Measurements from ENCODE around the gene DAPK1.

The DAPK1 gene

GRCh38 chr9:87505869-87506678 is 8.4 kb downstream of the DAPK1 start:
- H3K9me3 ChIP-seq (replicated peaks; ENCODE audit: insufficient read depth, low read length) = no peaks in the 10 kb centered on the region
- H3K36me3 ChIP-seq (replicated peaks; ENCODE audit: insufficient read depth, low read length) = peaks cover 5% of the 10 kb centered on the region; the same call in 1 of the 2 replicates
- no peak for TF ChIP-seq CTCF (IDR thresholded peaks at IDR 0.05; ENCODE audit: low read length)
- TF ChIP-seq EZH2phosphoT487 (IDR thresholded peaks at IDR 0.05; ENCODE audit: low read length) = no peak
- TF ChIP-seq EZH2 (optimal IDR thresholded peaks at IDR 0.05; ENCODE audit: low read depth, low read length) = no peak
- no peaks in the 10 kb centered on the region for H3K9me2 ChIP-seq (replicated peaks; ENCODE audit: insufficient read depth, low read length)
- no peak overlapping the region for H3K4me3 ChIP-seq (ENCODE audit: low read length)
- H3K4me1 ChIP-seq (ENCODE audit: low read length) = no peaks in the 10 kb centered on the region
- no peaks in the 10 kb centered on the region for H4K20me1 ChIP-seq (ENCODE audit: insufficient read depth, low read length)
- H3K79me2 ChIP-seq (ENCODE audit: low read length) = peaks cover 53% of the 10 kb centered on the region
- H3K9ac ChIP-seq (ENCODE audit: low read length) = no peak overlapping the region
- no peak overlapping the region for H2AFZ ChIP-seq (ENCODE audit: low read length)
- H3K27me3 ChIP-seq (replicated peaks; ENCODE audit: insufficient read depth, low read length) = no peaks in the 10 kb centered on the region
- no peak overlapping the region for H3K4me2 ChIP-seq (ENCODE audit: low read depth, low read length)
- no peak overlapping the region for H3K27ac ChIP-seq (ENCODE audit: low read length)
- DNase-seq = no peak
- H3F3A ChIP-seq (ENCODE audit: insufficient read depth, low read length) = no peaks in the 10 kb centered on the region

- DNase-seq = no peak
- no peaks in the 10 kb centered on the region for H3K4me1 ChIP-seq (ENCODE audit: low read length)
- no peaks in the 10 kb centered on the region for H4K20me1 ChIP-seq (ENCODE audit: insufficient read depth, low read length)
- H3K36me3 ChIP-seq (replicated peaks; ENCODE audit: insufficient read depth, low read length) = peaks cover 5% of the 10 kb centered on the region; the same call in 1 of the 2 replicates
- H3F3A ChIP-seq (ENCODE audit: insufficient read depth, low read length) = no peaks in the 10 kb centered on the region
- no peaks in the 10 kb centered on the region for H3K27me3 ChIP-seq (replicated peaks; ENCODE audit: insufficient read depth, low read length)
- H3K9me2 ChIP-seq (replicated peaks; ENCODE audit: insufficient read depth, low read length) = no peaks in the 10 kb centered on the region
- no peaks in the 10 kb centered on the region for H3K9me3 ChIP-seq (replicated peaks; ENCODE audit: insufficient read depth, low read length)
- H3K79me2 ChIP-seq (ENCODE audit: low read length) = peaks cover 40% of the 10 kb centered on the region
- no peak for TF ChIP-seq CTCF (IDR thresholded peaks at IDR 0.05; ENCODE audit: low read length)
- TF ChIP-seq EZH2 (optimal IDR thresholded peaks at IDR 0.05; ENCODE audit: low read depth, low read length) = no peak
- no peak for TF ChIP-seq EZH2phosphoT487 (IDR thresholded peaks at IDR 0.05; ENCODE audit: low read length)
- H3K4me2 ChIP-seq (ENCODE audit: low read depth, low read length) = no peak overlapping the region
- no peak overlapping the region for H3K4me3 ChIP-seq (ENCODE audit: low read length)
- no peak overlapping the region for H3K27ac ChIP-seq (ENCODE audit: low read length)
- no peak overlapping the region for H2AFZ ChIP-seq (ENCODE audit: low read length)
- no peak overlapping the region for H3K9ac ChIP-seq (ENCODE audit: low read length)
Measured at GRCh38 chr9:87507576-87507975, 9.9 kb downstream of the DAPK1 start.

GRCh38 chr9:87510252-87510683 is 12.6 kb downstream of the DAPK1 start:
- Histone ChIP-seq H2AFZ (ENCODE audit: low read length) (no peak overlapping the region), H3K9me2 (replicated peaks; ENCODE audit: insufficient read depth, low read length) (no peaks in the 10 kb centered on the region), H4K20me1 (ENCODE audit: insufficient read depth, low read length) (no peaks in the 10 kb centered on the region), H3K4me2 (ENCODE audit: low read depth, low read length) (no peak overlapping the region), H3K4me3 (ENCODE audit: low read length) (no peak overlapping the region), H3F3A (ENCODE audit: insufficient read depth, low read length) (no peaks in the 10 kb centered on the region), H3K79me2 (ENCODE audit: low read length) (peaks cover 27% of the 10 kb centered on the region), H3K27ac (ENCODE audit: low read length) (no peak overlapping the region), H3K27me3 (replicated peaks; ENCODE audit: insufficient read depth, low read length) (no peaks in the 10 kb centered on the region), H3K36me3 (replicated peaks; ENCODE audit: insufficient read depth, low read length) (peaks cover 7% of the 10 kb centered on the region; the same call in 1 of the 2 replicates), H3K4me1 (ENCODE audit: low read length) (no peaks in the 10 kb centered on the region), H3K9ac (ENCODE audit: low read length) (no peak overlapping the region), H3K9me3 (replicated peaks; ENCODE audit: insufficient read depth, low read length) (no peaks in the 10 kb centered on the region; the same call in 1 of the 2 replicates)
- no peak for DNase-seq
- no peak for TF ChIP-seq EZH2phosphoT487 (IDR thresholded peaks at IDR 0.05; ENCODE audit: low read length)
- TF ChIP-seq CTCF (IDR thresholded peaks at IDR 0.05; ENCODE audit: low read length) = no peak
- TF ChIP-seq EZH2 (optimal IDR thresholded peaks at IDR 0.05; ENCODE audit: low read depth, low read length) = no peak
